ENCODE results near the gene PIF1.

Gene PIF1

GRCh38 chr15:64855205-64855975, 29.9 kb upstream of the PIF1 start:
- ATAC-seq, result no peak
- H3K27me3 Mint-ChIP-seq, result no peaks in the 10 kb centered on the region
- no peak overlapping the region for H3K27ac Mint-ChIP-seq
- no peaks in the 10 kb centered on the region for H3K9me3 Mint-ChIP-seq
- peaks cover 39% of the 10 kb centered on the region for H3K4me1 Mint-ChIP-seq
- peaks cover 12% of the 10 kb centered on the region for H3K36me3 Mint-ChIP-seq (ENCODE audit: low read depth)
- DNase-seq, result no peak
- H3K4me3 Mint-ChIP-seq, result no peak overlapping the region

GRCh38 chr15:64854526-64854925, 29.1 kb upstream of the PIF1 start:
- Mint-ChIP-seq H3K4me3 (no peak overlapping the region), H3K9me3 (no peaks in the 10 kb centered on the region), H3K36me3 (ENCODE audit: low read depth) (peaks cover 16% of the 10 kb centered on the region), H3K27ac (no peak overlapping the region), H3K27me3 (no peaks in the 10 kb centered on the region), H3K4me1 (peaks cover 39% of the 10 kb centered on the region)
- DNase-seq (no peak), ATAC-seq (no peak)

GRCh38 chr15:64854041-64854440, 28.6 kb upstream of the PIF1 start:
- H3K36me3 Mint-ChIP-seq (ENCODE audit: low read depth), result peaks cover 17% of the 10 kb centered on the region
- H3K4me3 Mint-ChIP-seq, result no peak overlapping the region
- H3K27ac Mint-ChIP-seq, result no peak overlapping the region

GRCh38 chr15:64851503-64851840, 26.0 kb upstream of the PIF1 start:
- ATAC-seq (no peak), DNase-seq (no peak)
- Mint-ChIP-seq H3K4me3 (no peak overlapping the region), H3K4me1 (peaks cover 32% of the 10 kb centered on the region), H3K27ac (no peak overlapping the region), H3K36me3 (ENCODE audit: low read depth) (peaks cover 17% of the 10 kb centered on the region), H3K9me3 (no peaks in the 10 kb centered on the region), H3K27me3 (no peaks in the 10 kb centered on the region)

More at GRCh38 chr15:64854041-64854440, 28.6 kb upstream of the PIF1 start:
- DNase-seq (no peak), ATAC-seq (no peak)
- no peaks in the 10 kb centered on the region for H3K9me3 Mint-ChIP-seq
- peaks cover 39% of the 10 kb centered on the region for H3K4me1 Mint-ChIP-seq
- no peaks in the 10 kb centered on the region for H3K27me3 Mint-ChIP-seq

GRCh38 chr15:64850778-64851502, 25.5 kb upstream of the PIF1 start:
- no peak for DNase-seq
- H3K4me3 Mint-ChIP-seq, result no peak overlapping the region
- H3K4me1 Mint-ChIP-seq, result peaks cover 29% of the 10 kb centered on the region
- H3K36me3 Mint-ChIP-seq (ENCODE audit: low read depth), result peaks cover 14% of the 10 kb centered on the region
- no peaks in the 10 kb centered on the region for H3K27me3 Mint-ChIP-seq
- no peak overlapping the region for H3K27ac Mint-ChIP-seq
- no peaks in the 10 kb centered on the region for H3K9me3 Mint-ChIP-seq
- no peak for ATAC-seq

GRCh38 chr15:64847876-64848716, 22.6 kb upstream of the PIF1 start:
- Mint-ChIP-seq H3K4me1 (peaks cover 45% of the 10 kb centered on the region), H3K9me3 (no peaks in the 10 kb centered on the region), H3K36me3 (ENCODE audit: low read depth) (peaks cover 12% of the 10 kb centered on the region), H3K27ac (no peak overlapping the region), H3K4me3 (no peak overlapping the region), H3K27me3 (no peaks in the 10 kb centered on the region)
- ATAC-seq (no peak), DNase-seq (no peak)

- Mint-ChIP-seq H3K36me3 (ENCODE audit: low read depth) (peaks cover 12% of the 10 kb centered on the region), H3K4me1 (peaks cover 50% of the 10 kb centered on the region), H3K27me3 (no peaks in the 10 kb centered on the region), H3K9me3 (no peaks in the 10 kb centered on the region), H3K27ac (no peak overlapping the region), H3K4me3 (no peak overlapping the region)
- no peak for ATAC-seq
- no peak for DNase-seq
Observed at GRCh38 chr15:64847448-64847847, 22.0 kb upstream of the PIF1 start.

GRCh38 chr15:64847016-64847415, 21.6 kb upstream of the PIF1 start:
- no peaks in the 10 kb centered on the region for H3K27me3 Mint-ChIP-seq
- ATAC-seq (no peak), DNase-seq (no peak)
- no peak overlapping the region for H3K4me3 Mint-ChIP-seq
- H3K27ac Mint-ChIP-seq, result no peak overlapping the region
- no peaks in the 10 kb centered on the region for H3K9me3 Mint-ChIP-seq
- peaks cover 10% of the 10 kb centered on the region for H3K36me3 Mint-ChIP-seq (ENCODE audit: low read depth)
- H3K4me1 Mint-ChIP-seq, result peaks cover 53% of the 10 kb centered on the region

GRCh38 chr15:64845831-64846595, 20.6 kb upstream of the PIF1 start:
- no peak for DNase-seq
- Mint-ChIP-seq H3K36me3 (ENCODE audit: low read depth) (peaks cover 9% of the 10 kb centered on the region), H3K27ac (peak overlapping the region; percentile 39), H3K4me1 (peaks cover 52% of the 10 kb centered on the region), H3K4me3 (no peak overlapping the region), H3K9me3 (no peaks in the 10 kb centered on the region), H3K27me3 (no peaks in the 10 kb centered on the region)
- no peak for ATAC-seq

- ATAC-seq (no peak), DNase-seq (no peak)
- Mint-ChIP-seq H3K27ac (peak overlapping the region; percentile 68), H3K27me3 (no peaks in the 10 kb centered on the region), H3K4me1 (peaks cover 55% of the 10 kb centered on the region), H3K36me3 (ENCODE audit: low read depth) (peaks cover 4% of the 10 kb centered on the region), H3K4me3 (peak overlapping the region; percentile 68), H3K9me3 (no peaks in the 10 kb centered on the region)
Observed at GRCh38 chr15:64845183-64845611, 19.8 kb upstream of the PIF1 start.

- H3K36me3 Mint-ChIP-seq (ENCODE audit: low read depth), result peaks cover 3% of the 10 kb centered on the region
- H3K27ac Mint-ChIP-seq, result peak overlapping the region; percentile 68
- H3K27me3 Mint-ChIP-seq, result no peaks in the 10 kb centered on the region
- H3K9me3 Mint-ChIP-seq, result no peaks in the 10 kb centered on the region
- H3K4me1 Mint-ChIP-seq, result peaks cover 55% of the 10 kb centered on the region
- no peak for ATAC-seq
- no peak for DNase-seq
- H3K4me3 Mint-ChIP-seq, result peak overlapping the region; percentile 68
Observed at GRCh38 chr15:64844576-64845145, 19.2 kb upstream of the PIF1 start.

GRCh38 chr15:64843991-64844390, 18.5 kb upstream of the PIF1 start:
- Mint-ChIP-seq H3K27me3 (no peaks in the 10 kb centered on the region), H3K27ac (peak overlapping the region; percentile 3), H3K36me3 (ENCODE audit: low read depth) (no peaks in the 10 kb centered on the region), H3K4me1 (peaks cover 55% of the 10 kb centered on the region), H3K9me3 (no peaks in the 10 kb centered on the region), H3K4me3 (peak overlapping the region; percentile 68)
- ATAC-seq (no peak), DNase-seq (no peak)

- DNase-seq, result no peak
- peaks cover 57% of the 10 kb centered on the region for H3K4me1 Mint-ChIP-seq
- no peak for ATAC-seq
- H3K36me3 Mint-ChIP-seq (ENCODE audit: low read depth), result no peaks in the 10 kb centered on the region
- no peaks in the 10 kb centered on the region for H3K9me3 Mint-ChIP-seq
- H3K27ac Mint-ChIP-seq, result peak overlapping the region; percentile 63
- no peaks in the 10 kb centered on the region for H3K27me3 Mint-ChIP-seq
- H3K4me3 Mint-ChIP-seq, result peak overlapping the region; percentile 90
Observed at GRCh38 chr15:64842986-64843561, 17.6 kb upstream of the PIF1 start.
